Smooth muscle cell (in vitro differentiated cells): ENCODE results near the gene SMOC2. TPM values are rescaled to one million over a fixed set of nuclear protein-coding genes. Genes with fewer than 3 reads are reported as not detected.

ENCODE experiments used
- DNase-seq: peaks from one replicate; lab custom pipeline; 2025; ENCODE audit not compliant: unreplicated experiment; lab: John Stamatoyannopoulos, UW
- H2AFZ ChIP-seq: fragments of 200-600 bp; sonication (generic); 2 replicates; pipeline ENCODE4 v1.6.0; 2016; ENCODE audit warnings: antibody characterized with exemption, low read depth, mild to moderate bottlenecking
- H3F3A ChIP-seq: fragments of 200-600 bp; sonication (generic); 2 replicates; pipeline ENCODE4 v1.6.0; 2017; ENCODE audit warnings: antibody characterized with exemption, low read depth
- H3K27ac ChIP-seq: fragments of 200-600 bp; sonication (generic); 2 replicates; pipeline ENCODE4 v1.5.1; 2016; ENCODE audit warnings: low read depth, mild to moderate bottlenecking
- H3K27me3 ChIP-seq: fragments of 200-600 bp; sonication (generic); 2 replicates; pipeline ENCODE4 v1.6.1; 2016; ENCODE audit warnings: low read depth, mild to moderate bottlenecking
- H3K36me3 ChIP-seq: fragments of 200-600 bp; sonication (generic); 2 replicates; pipeline ENCODE4 v1.5.1; 2016; ENCODE audit warnings: low read depth
- H3K4me1 ChIP-seq: fragments of 200-600 bp; sonication (generic); 2 replicates; pipeline ENCODE4 v1.5.1; 2016; ENCODE audit warnings: low read depth
- H3K4me2 ChIP-seq: fragments of 200-600 bp; sonication (generic); 2 replicates; pipeline ENCODE4 v1.6.0; 2016; ENCODE audit warnings: mild to moderate bottlenecking
- H3K4me3 ChIP-seq: fragments of 200-600 bp; sonication (generic); 2 replicates; pipeline ENCODE4 v1.5.1; 2016; ENCODE audit warnings: mild to moderate bottlenecking
- H3K79me2 ChIP-seq: fragments of 200-600 bp; sonication (generic); 2 replicates; pipeline ENCODE4 v1.6.0; 2016; ENCODE audit warnings: low read depth, mild to moderate bottlenecking
- H3K9ac ChIP-seq: fragments of 200-600 bp; sonication (generic); 2 replicates; pipeline ENCODE4 v1.6.0; 2016; ENCODE audit warnings: low read depth
- H3K9me3 ChIP-seq: fragments of 200-600 bp; sonication (generic); replicated peaks from 2 replicates; pipeline ENCODE4 v1.5.1; 2016; ENCODE audit warnings: low read depth
- H4K20me1 ChIP-seq: fragments of 200-600 bp; sonication (generic); 2 replicates; pipeline ENCODE4 v1.6.0; 2016; ENCODE audit warnings: low read depth
- WGBS: methylation state at CpG from one replicate; pipeline ENCODE4 v1.1.7; 2016; ENCODE audit warnings: low lambda C conversion rate; 5-methylcytosine and 5-hydroxymethylcytosine counted together
- polyA plus RNA-seq: library from polyadenylated mRNA; unstranded; fragments of >200 nt; fragmentation: Nextera tagmentation; extraction: Ambion mirVana; gene quantifications from 2 replicates; pipeline ENCODE4 v1.2.1, GENCODE V29; 2016
- total RNA-seq: library from RNA; depleted of rRNA; stranded (reverse); fragments of >200 nt; gene quantifications from 2 replicates; pipeline ENCODE4 v1.2.3, GENCODE V29; 2014
- TF ChIP-seq, protein P1 (sequence below): fragments of 200-600 bp; sonication (generic); IDR thresholded peaks from 2 replicates; pipeline ENCODE4 v1.5.1; 2017; ENCODE audit warnings: borderline replicate concordance, mild to moderate bottlenecking, antibody characterized with exemption; ENCODE audit not compliant: insufficient read depth, poor library complexity, severe bottlenecking

Gene SMOC2
- total and polyA plus RNA-seq, 2 experiments from 2014 or later: 0.63 to 1.2 TPM

GRCh38 chr6:168590406-168590805 lies 149.4 kb downstream of the SMOC2 start:
- no peaks in the 10 kb centered on the region for H3K9me3 ChIP-seq
- no peak for DNase-seq
- WGBS: 64% methylated on average over 10 of the region's 10 CpGs

DNA sequence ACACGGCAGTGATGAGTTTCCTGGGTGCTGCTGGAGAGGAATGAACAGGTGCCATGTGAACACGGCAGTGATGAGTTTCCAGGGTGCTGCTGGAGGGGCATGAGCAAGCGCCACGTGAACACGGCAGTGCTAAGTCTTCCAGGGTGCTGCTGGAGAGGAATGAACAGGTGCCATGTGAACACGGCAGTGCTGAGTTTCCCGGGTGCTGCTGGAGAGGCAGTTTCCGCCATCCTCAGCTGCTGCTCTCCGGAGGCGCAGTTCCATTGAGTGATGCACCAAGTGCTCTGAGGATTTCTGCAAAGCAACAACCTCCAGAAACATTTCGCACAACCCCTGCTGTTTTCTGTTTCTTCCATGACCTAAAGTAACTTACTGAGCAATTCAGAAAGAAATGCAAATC lies 155.4 kb downstream of the SMOC2 start:
- TF ChIP-seq, protein P1, sequence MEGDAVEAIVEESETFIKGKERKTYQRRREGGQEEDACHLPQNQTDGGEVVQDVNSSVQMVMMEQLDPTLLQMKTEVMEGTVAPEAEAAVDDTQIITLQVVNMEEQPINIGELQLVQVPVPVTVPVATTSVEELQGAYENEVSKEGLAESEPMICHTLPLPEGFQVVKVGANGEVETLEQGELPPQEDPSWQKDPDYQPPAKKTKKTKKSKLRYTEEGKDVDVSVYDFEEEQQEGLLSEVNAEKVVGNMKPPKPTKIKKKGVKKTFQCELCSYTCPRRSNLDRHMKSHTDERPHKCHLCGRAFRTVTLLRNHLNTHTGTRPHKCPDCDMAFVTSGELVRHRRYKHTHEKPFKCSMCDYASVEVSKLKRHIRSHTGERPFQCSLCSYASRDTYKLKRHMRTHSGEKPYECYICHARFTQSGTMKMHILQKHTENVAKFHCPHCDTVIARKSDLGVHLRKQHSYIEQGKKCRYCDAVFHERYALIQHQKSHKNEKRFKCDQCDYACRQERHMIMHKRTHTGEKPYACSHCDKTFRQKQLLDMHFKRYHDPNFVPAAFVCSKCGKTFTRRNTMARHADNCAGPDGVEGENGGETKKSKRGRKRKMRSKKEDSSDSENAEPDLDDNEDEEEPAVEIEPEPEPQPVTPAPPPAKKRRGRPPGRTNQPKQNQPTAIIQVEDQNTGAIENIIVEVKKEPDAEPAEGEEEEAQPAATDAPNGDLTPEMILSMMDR: no peak
- H4K20me1 ChIP-seq: no peaks in the 10 kb centered on the region
- H3K27me3 ChIP-seq: peaks cover 9% of the 10 kb centered on the region
- H3F3A ChIP-seq: no peaks in the 10 kb centered on the region
- H3K4me2 ChIP-seq: no peak overlapping the region
- H3K9ac ChIP-seq: no peak overlapping the region
- no peaks in the 10 kb centered on the region for H3K4me1 ChIP-seq
- DNase-seq: no peak
- no peaks in the 10 kb centered on the region for H3K36me3 ChIP-seq
- no peak overlapping the region for H2AFZ ChIP-seq
- H3K79me2 ChIP-seq: no peaks in the 10 kb centered on the region
- WGBS: 88% methylated on average over 11 of the region's 11 CpGs
- H3K27ac ChIP-seq: no peak overlapping the region
- no peak overlapping the region for H3K4me3 ChIP-seq
- no peaks in the 10 kb centered on the region for H3K9me3 ChIP-seq

More at GRCh38 chr6:168590406-168590805, 149.4 kb downstream of the SMOC2 start:
- TF ChIP-seq, protein P1: no peak
- H3F3A ChIP-seq: no peaks in the 10 kb centered on the region
- no peak overlapping the region for H3K27ac ChIP-seq
- no peak overlapping the region for H3K4me2 ChIP-seq
- H3K4me1 ChIP-seq: no peaks in the 10 kb centered on the region
- no peak overlapping the region for H2AFZ ChIP-seq
- no peak overlapping the region for H3K4me3 ChIP-seq
- no peaks in the 10 kb centered on the region for H3K79me2 ChIP-seq
- peaks cover 13% of the 10 kb centered on the region for H3K27me3 ChIP-seq
- H4K20me1 ChIP-seq: no peaks in the 10 kb centered on the region
- no peaks in the 10 kb centered on the region for H3K36me3 ChIP-seq
- no peak overlapping the region for H3K9ac ChIP-seq

DNA sequence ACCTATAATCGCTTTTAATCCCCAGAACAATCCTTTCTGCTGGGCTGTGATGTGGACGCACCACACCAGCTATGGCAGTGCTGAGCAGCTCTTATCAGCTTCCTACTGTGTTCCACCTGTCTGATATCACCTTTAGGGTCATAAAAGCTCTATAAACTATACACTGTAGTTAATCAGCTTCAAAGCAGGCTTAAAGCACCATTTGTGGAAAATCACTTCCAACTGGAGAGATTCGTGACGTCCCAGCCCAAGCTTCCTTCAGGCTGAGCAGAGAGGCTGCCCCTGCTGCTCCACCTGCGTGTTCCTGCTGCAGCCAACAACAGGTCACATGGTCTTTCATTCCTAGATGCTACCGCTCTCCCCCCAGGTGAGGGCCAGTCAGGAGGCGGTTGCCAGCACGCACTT lies 156.5 kb downstream of the SMOC2 start:
- Histone ChIP-seq H3K27me3 (peaks cover 9% of the 10 kb centered on the region), H3K4me2 (no peak overlapping the region), H4K20me1 (no peaks in the 10 kb centered on the region), H3K36me3 (no peaks in the 10 kb centered on the region), H3K9me3 (no peaks in the 10 kb centered on the region), H2AFZ (no peak overlapping the region), H3F3A (no peaks in the 10 kb centered on the region), H3K4me3 (no peak overlapping the region), H3K4me1 (no peaks in the 10 kb centered on the region), H3K79me2 (no peaks in the 10 kb centered on the region), H3K27ac (no peak overlapping the region), H3K9ac (no peak overlapping the region)
- 78% methylated on average over 8 of the region's 8 CpGs for WGBS
- TF ChIP-seq, protein P1: no peak
- no peak for DNase-seq
